Activated naive CD8-positive, alpha-beta T cell (primary cell): Measurements from ENCODE around the gene SLC5A6.

ENCODE experiments used
- H3K27ac Mint-ChIP-seq: one replicate; pipeline ENCODE4 v1.8.0; 2021; ENCODE audit warnings: mixed read lengths
- H3K27me3 Mint-ChIP-seq: one replicate; pipeline ENCODE4 v1.8.0; 2021; ENCODE audit warnings: mixed read lengths
- H3K36me3 Mint-ChIP-seq: one replicate; pipeline ENCODE4 v1.8.0; 2021; ENCODE audit warnings: mixed read lengths
- H3K4me1 Mint-ChIP-seq: one replicate; pipeline ENCODE4 v1.8.0; 2021; ENCODE audit warnings: low read depth, mixed read lengths
- H3K4me3 Mint-ChIP-seq: one replicate; pipeline ENCODE4 v1.8.0; 2021; ENCODE audit warnings: mild to moderate bottlenecking, mixed read lengths
- H3K9me3 Mint-ChIP-seq: one replicate; pipeline ENCODE4 v1.8.0; 2021; ENCODE audit warnings: low read depth, mixed read lengths

Gene SLC5A6

GRCh38 chr2:27155069-27155520, 57.0 kb downstream of the SLC5A6 start:
- H3K4me3 Mint-ChIP-seq = no peak overlapping the region
- no peaks in the 10 kb centered on the region for H3K9me3 Mint-ChIP-seq
- no peak overlapping the region for H3K27ac Mint-ChIP-seq
- no peaks in the 10 kb centered on the region for H3K36me3 Mint-ChIP-seq
- H3K27me3 Mint-ChIP-seq = no peaks in the 10 kb centered on the region
- no peaks in the 10 kb centered on the region for H3K4me1 Mint-ChIP-seq

GRCh38 chr2:27154488-27154887, 57.6 kb downstream of the SLC5A6 start:
- H3K27me3 Mint-ChIP-seq = no peaks in the 10 kb centered on the region
- H3K9me3 Mint-ChIP-seq = no peaks in the 10 kb centered on the region
- H3K4me3 Mint-ChIP-seq = no peak overlapping the region
- no peak overlapping the region for H3K27ac Mint-ChIP-seq
- no peaks in the 10 kb centered on the region for H3K36me3 Mint-ChIP-seq
- no peaks in the 10 kb centered on the region for H3K4me1 Mint-ChIP-seq

- Mint-ChIP-seq H3K9me3 (no peaks in the 10 kb centered on the region), H3K4me1 (no peaks in the 10 kb centered on the region), H3K27me3 (peaks cover 2% of the 10 kb centered on the region), H3K27ac (no peak overlapping the region), H3K36me3 (no peaks in the 10 kb centered on the region), H3K4me3 (no peak overlapping the region)
These were observed 59.1 kb downstream of the SLC5A6 start for GRCh38 chr2:27152796-27153464.

GRCh38 chr2:27152102-27152795, 59.8 kb downstream of the SLC5A6 start:
- Mint-ChIP-seq H3K36me3 (no peaks in the 10 kb centered on the region), H3K4me1 (no peaks in the 10 kb centered on the region), H3K27me3 (peaks cover 2% of the 10 kb centered on the region), H3K27ac (no peak overlapping the region), H3K4me3 (no peak overlapping the region), H3K9me3 (no peaks in the 10 kb centered on the region)

GRCh38 chr2:27150639-27151230, 61.3 kb downstream of the SLC5A6 start:
- no peak overlapping the region for H3K4me3 Mint-ChIP-seq
- peaks cover 2% of the 10 kb centered on the region for H3K27me3 Mint-ChIP-seq

More at GRCh38 chr2:27150639-27151230, 61.3 kb downstream of the SLC5A6 start:
- Mint-ChIP-seq H3K36me3 (no peaks in the 10 kb centered on the region), H3K9me3 (no peaks in the 10 kb centered on the region), H3K27ac (no peak overlapping the region), H3K4me1 (no peaks in the 10 kb centered on the region)
